Testis (tissue), 2 donors: ENCODE results near the gene NUB1.

Source experiments
- CTCF ChIP-seq, 3 experiments: fragments of 450-650 bp in 2 of 3; fragments of 200-600 bp in 1 of 3; sonication (generic) in 1 of 3; IDR thresholded peaks; one replicate each; pipeline ENCODE4 v1.5.1; 2016 to 2019; ENCODE audit warnings: antibody characterized with exemption in 3 of 3, mild to moderate bottlenecking in 2 of 3, moderate library complexity in 1 of 3
- POLR2A ChIP-seq: fragments of 450-650 bp; IDR thresholded peaks from one replicate; pipeline ENCODE4 v1.6.1; 2017; ENCODE audit warnings: antibody characterized with exemption, mild to moderate bottlenecking, moderate library complexity

- TF ChIP-seq CTCF (IDR thresholded peaks at IDR 0.05) (no peak), POLR2A (no peak)
Measured at GRCh38 chr7:151351967-151352366, 10.4 kb downstream of the NUB1 start.
